Erythroblast (primary cell): Measurements from ENCODE around the gene SARS2.
A peak's percentile ranks its signal among the peaks of the same experiment; 100 is the strongest.
"Not testable (repeated sequence)": the region's sequence is repeated elsewhere in the genome, so short reads cannot be mapped to it uniquely, and the experiment has no call there.

Experiments used
- DNase-seq, 2 experiments: peaks; one replicate each; lab custom pipeline; 2025; lab: John Stamatoyannopoulos, UW
- GATA1 ChIP-seq: IDR thresholded peaks from 2 replicates; pipeline ENCODE4 v1.6.1; 2011; ENCODE audit warnings: low read depth, mild to moderate bottlenecking, control low read depth, low read length, moderate library complexity
- POLR2A ChIP-seq: IDR thresholded peaks from 2 replicates; pipeline ENCODE4 v1.6.1; 2011; ENCODE audit warnings: mild to moderate bottlenecking, low read length

The SARS2 gene

GRCh38 chr19:38900743-38901190 is 29.8 kb downstream of the SARS2 start:
- TF ChIP-seq GATA1 (no peak), POLR2A (no peak)
- peak in 1 of 2 experiments; percentile 52 for DNase-seq

- no peak for TF ChIP-seq GATA1
- no peak for TF ChIP-seq POLR2A
- DNase-seq = no peak
Observed at GRCh38 chr19:38900202-38900629, 30.3 kb downstream of the SARS2 start.

- peak; percentile 100 for DNase-seq
- no peak for TF ChIP-seq GATA1
- peak; percentile 92 for TF ChIP-seq POLR2A
Observed at GRCh38 chr19:38899447-38900201, 30.9 kb downstream of the SARS2 start, which contains the start of the genes NFKBIB and SIRT2. TSS of gene NFKBIB (plus strand) at chr19:38899969. CDS start at chr19:38900033, 64 bp downstream. TSS of gene SIRT2 (minus strand) at chr19:38899618. CDS start at chr19:38899521, 97 bp downstream.

GRCh38 chr19:38898788-38899446 is 31.6 kb downstream of the SARS2 start:
- no peak for DNase-seq
- TF ChIP-seq GATA1 = no peak
- TF ChIP-seq POLR2A = no peak

GRCh38 chr19:38894968-38895367 is 35.6 kb downstream of the SARS2 start:
- TF ChIP-seq POLR2A = no peak
- TF ChIP-seq GATA1 = no peak
- no peak for DNase-seq

- DNase-seq = no peak
- TF ChIP-seq GATA1 = no peak
Observed at GRCh38 chr19:38893341-38893771, 37.2 kb downstream of the SARS2 start.

- TF ChIP-seq GATA1 (no peak), POLR2A (no peak)
- DNase-seq = no peak
Observed at GRCh38 chr19:38892841-38893240, 37.7 kb downstream of the SARS2 start.

GRCh38 chr19:38891771-38892170 is 38.8 kb downstream of the SARS2 start:
- DNase-seq = no peak
- no peak for TF ChIP-seq POLR2A
- no peak for TF ChIP-seq GATA1

GRCh38 chr19:38890686-38891085 is 39.9 kb downstream of the SARS2 start:
- DNase-seq = no peak
- TF ChIP-seq GATA1 (no peak), POLR2A (no peak)

GRCh38 chr19:38889803-38890202 is 40.8 kb downstream of the SARS2 start:
- TF ChIP-seq GATA1 (no peak), POLR2A (no peak)
- DNase-seq = no peak

GRCh38 chr19:38888876-38889275 is 41.7 kb downstream of the SARS2 start:
- no peak for DNase-seq
- TF ChIP-seq POLR2A (no peak), GATA1 (no peak)

GRCh38 chr19:38884691-38885090 is 45.9 kb downstream of the SARS2 start:
- DNase-seq = not testable (repeated sequence)

- DNase-seq = no peak
- TF ChIP-seq GATA1 (no peak), POLR2A (no peak)
Observed at GRCh38 chr19:38883286-38883685, 47.3 kb downstream of the SARS2 start.

- no peak for DNase-seq
- TF ChIP-seq POLR2A (no peak), GATA1 (no peak)
Observed at GRCh38 chr19:38880882-38881609, 49.5 kb downstream of the SARS2 start.
